Stimulated activated CD8-positive, alpha-beta memory T cell treated with anti-CD3 and anti-CD28 coated beads, Interleukin-2, amount 100 ng/mL, for 48 hours (primary cell): Measurements from ENCODE around the gene MYO1C.
"Not testable (repeated sequence)": the region's sequence is repeated elsewhere in the genome, so short reads cannot be mapped to it uniquely, and the experiment has no call there.

Experiments used
- DNase-seq, 2 donors: peaks; one replicate each; pipeline ENCODE4 v3.0.0-alpha.2; 2020; ENCODE audit warnings: low read depth in 2 of 2

Gene MYO1C

GRCh38 chr17:1423456-1424135 lies 68.9 kb downstream of the MYO1C start:
- no peak for DNase-seq

GRCh38 chr17:1422885-1423284 lies 69.6 kb downstream of the MYO1C start:
- DNase-seq: no peak

GRCh38 chr17:1421470-1421869 lies 71.0 kb downstream of the MYO1C start:
- no peak for DNase-seq

GRCh38 chr17:1420981-1421380 lies 71.5 kb downstream of the MYO1C start:
- no peak for DNase-seq

GRCh38 chr17:1420163-1420562 lies 72.3 kb downstream of the MYO1C start:
- DNase-seq: no peak

- not testable (repeated sequence) for DNase-seq
Observed at GRCh38 chr17:1418476-1418875, 74.0 kb downstream of the MYO1C start.

GRCh38 chr17:1416414-1416813 lies 76.1 kb downstream of the MYO1C start:
- no peak for DNase-seq

GRCh38 chr17:1414634-1415033 lies 77.9 kb downstream of the MYO1C start:
- no peak for DNase-seq
